ENCODE results near the gene IL3RA. TPM values are rescaled to one million over a fixed set of nuclear protein-coding genes. Genes with fewer than 3 reads are reported as not detected.
"Not testable (repeated sequence)": the region's sequence is repeated elsewhere in the genome, so short reads cannot be mapped to it uniquely, and the experiment has no call there.

IL3RA gene
- total RNA-seq, 1 experiment from 2014 or later: not detected

- peaks cover 8% of the 10 kb centered on the region for H3K9me3 Mint-ChIP-seq (ENCODE audit: unreplicated experiment)
- ChIA-PET POLR2A (no interaction called here), CTCF (no interaction called here)
- H3K4me1 Mint-ChIP-seq (ENCODE audit: insufficient read depth, unreplicated experiment): no peaks in the 10 kb centered on the region
- H3K27ac Mint-ChIP-seq (ENCODE audit: low read depth, unreplicated experiment): no peak overlapping the region
- H3K27me3 Mint-ChIP-seq (ENCODE audit: insufficient read depth, unreplicated experiment): no peaks in the 10 kb centered on the region
- H3K4me3 Mint-ChIP-seq (ENCODE audit: unreplicated experiment): no peak overlapping the region
- H3K36me3 Mint-ChIP-seq (ENCODE audit: insufficient read depth, unreplicated experiment): peaks cover 6% of the 10 kb centered on the region
- DNase-seq (ENCODE audit: unreplicated experiment): no peak
- no peak for TF ChIP-seq CTCF (IDR thresholded peaks at IDR 0.05; ENCODE audit: unreplicated experiment)
- no TSS peak for BruUV-seq (replicated peaks)
- intact Hi-C loops (cut with micrococcal nuclease): no loop called here
Observed at GRCh38 chrX:1294301-1295067, 42.1 kb upstream of the IL3RA start.

- Mint-ChIP-seq H3K9me3 (ENCODE audit: unreplicated experiment) (peaks cover 8% of the 10 kb centered on the region), H3K36me3 (ENCODE audit: insufficient read depth, unreplicated experiment) (peaks cover 6% of the 10 kb centered on the region), H3K4me1 (ENCODE audit: insufficient read depth, unreplicated experiment) (no peaks in the 10 kb centered on the region), H3K4me3 (ENCODE audit: unreplicated experiment) (no peak overlapping the region), H3K27ac (ENCODE audit: low read depth, unreplicated experiment) (no peak overlapping the region), H3K27me3 (ENCODE audit: insufficient read depth, unreplicated experiment) (no peaks in the 10 kb centered on the region)
- BruUV-seq (replicated peaks): no TSS peak
- no peak for DNase-seq (ENCODE audit: unreplicated experiment)
- ChIA-PET CTCF (no interaction called here), POLR2A (no interaction called here)
- intact Hi-C loops (cut with micrococcal nuclease): no loop called here
- no peak for TF ChIP-seq CTCF (IDR thresholded peaks at IDR 0.05; ENCODE audit: unreplicated experiment)
Observed at GRCh38 chrX:1295550-1295949, 41.0 kb upstream of the IL3RA start.

GRCh38 chrX:1297591-1297990 is 39.0 kb upstream of the IL3RA start:
- intact Hi-C loops (cut with micrococcal nuclease); H3K9me3 Mint-ChIP-seq (ENCODE audit: unreplicated experiment); CTCF ChIA-PET; H3K27me3 Mint-ChIP-seq (ENCODE audit: insufficient read depth, unreplicated experiment); H3K36me3 Mint-ChIP-seq (ENCODE audit: insufficient read depth, unreplicated experiment); BruUV-seq (replicated peaks); H3K27ac Mint-ChIP-seq (ENCODE audit: low read depth, unreplicated experiment); H3K4me3 Mint-ChIP-seq (ENCODE audit: unreplicated experiment); DNase-seq (ENCODE audit: unreplicated experiment); H3K4me1 Mint-ChIP-seq (ENCODE audit: insufficient read depth, unreplicated experiment); POLR2A ChIA-PET: not testable (repeated sequence)

GRCh38 chrX:1300449-1300848 is 36.1 kb upstream of the IL3RA start:
- POLR2A ChIA-PET: no interaction called here
- intact Hi-C loops (cut with micrococcal nuclease): no loop called here
- Mint-ChIP-seq H3K4me3 (ENCODE audit: unreplicated experiment) (no peak overlapping the region), H3K27ac (ENCODE audit: low read depth, unreplicated experiment) (no peak overlapping the region), H3K9me3 (ENCODE audit: unreplicated experiment) (no peaks in the 10 kb centered on the region), H3K36me3 (ENCODE audit: insufficient read depth, unreplicated experiment) (no peaks in the 10 kb centered on the region), H3K4me1 (ENCODE audit: insufficient read depth, unreplicated experiment) (no peaks in the 10 kb centered on the region), H3K27me3 (ENCODE audit: insufficient read depth, unreplicated experiment) (no peaks in the 10 kb centered on the region)
- CTCF ChIA-PET: no interaction called here
- no TSS peak for BruUV-seq (replicated peaks)
- DNase-seq (ENCODE audit: unreplicated experiment): no peak
- no peak for TF ChIP-seq CTCF (IDR thresholded peaks at IDR 0.05; ENCODE audit: unreplicated experiment)

GRCh38 chrX:1305411-1305810 is 31.2 kb upstream of the IL3RA start:
- H3K4me3 Mint-ChIP-seq (ENCODE audit: unreplicated experiment): no peak overlapping the region
- no peak for DNase-seq (ENCODE audit: unreplicated experiment)
- BruUV-seq (replicated peaks): no TSS peak
- intact Hi-C loops (cut with micrococcal nuclease): no loop called here
- CTCF ChIA-PET: no interaction called here
- POLR2A ChIA-PET: no interaction called here
- no peak overlapping the region for H3K27ac Mint-ChIP-seq (ENCODE audit: low read depth, unreplicated experiment)
- peaks cover 10% of the 10 kb centered on the region for H3K27me3 Mint-ChIP-seq (ENCODE audit: insufficient read depth, unreplicated experiment)
- peaks cover 23% of the 10 kb centered on the region for H3K9me3 Mint-ChIP-seq (ENCODE audit: unreplicated experiment)
- H3K36me3 Mint-ChIP-seq (ENCODE audit: insufficient read depth, unreplicated experiment): no peaks in the 10 kb centered on the region
- no peak for TF ChIP-seq CTCF (IDR thresholded peaks at IDR 0.05; ENCODE audit: unreplicated experiment)
- no peaks in the 10 kb centered on the region for H3K4me1 Mint-ChIP-seq (ENCODE audit: insufficient read depth, unreplicated experiment)
